ENCODE data around the gene CSTB. TPM values are rescaled to one million over a fixed set of nuclear protein-coding genes. Genes with fewer than 3 reads are reported as not detected.

The CSTB gene
- total and polyA plus RNA-seq, 2 donors (not counting 1 experiment from before 2014, with no cell fraction given), result 14.0 to 28.3 TPM

DNA sequence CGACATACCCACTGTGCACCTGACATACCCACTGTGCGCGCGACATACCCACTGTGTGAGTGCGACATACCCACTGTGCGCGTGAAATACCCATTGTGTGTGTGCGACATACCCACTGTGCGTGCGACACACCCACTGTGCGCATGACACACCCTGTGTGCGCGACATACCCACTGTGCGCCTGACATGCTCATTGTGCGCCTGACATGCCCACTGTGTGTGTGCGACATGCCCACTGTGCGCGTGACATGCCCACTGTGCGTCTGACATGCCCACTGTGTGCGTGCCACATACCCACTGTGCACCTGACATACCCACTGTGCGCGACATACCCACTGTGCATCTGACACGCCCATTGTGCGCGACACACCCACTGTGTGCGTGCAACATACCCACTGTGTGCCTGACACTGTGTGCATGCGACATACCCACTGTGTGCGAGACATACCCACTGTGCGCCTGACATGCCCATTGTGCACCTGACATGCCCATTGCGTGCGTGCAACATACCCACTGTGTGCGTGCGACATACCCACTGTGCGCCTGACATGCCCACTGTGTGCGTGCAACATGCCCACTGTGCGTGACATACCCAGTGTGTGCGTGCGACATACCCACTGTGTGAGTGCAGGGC, 10.8 kb upstream of the CSTB start:
- ATAC-seq (ENCODE audit: low read depth) (no peak), DNase-seq (no peak)
- H3K4me2 ChIP-seq (replicated peaks; ENCODE audit: low read depth, low read length, poor library complexity, severe bottlenecking), result no peak overlapping the region
- Mint-ChIP-seq H3K4me3 (no peak overlapping the region), H3K4me1 (peaks cover 12% of the 10 kb centered on the region), H3K27ac (no peak overlapping the region), H3K9me3 (ENCODE audit: insufficient read depth) (no peaks in the 10 kb centered on the region), H3K27me3 (no peaks in the 10 kb centered on the region)
- intact Hi-C loops (cut with micrococcal nuclease), result loop anchor here (5.0 kb wide), 1 partner anchor 1015 kb away; the partner anchor contains the start of gene UBE2G2
- peaks cover 0 to 3% of the 10 kb centered on the region in 2 experiments for H3K36me3 ChIP-seq (replicated peaks in 1 of 2; ENCODE audit: control extremely low read depth in 1 of 2, control insufficient read depth in 1 of 2, extremely low read depth in 1 of 2, insufficient read depth in 2 of 2, low read length in 1 of 2)
- ChIA-PET CTCF (no interaction called here), POLR2A (no interaction called here)
- no peaks in the 10 kb centered on the region for H3K9me3 ChIP-seq (ENCODE audit: control extremely low read depth in 1 of 3, control insufficient read depth in 2 of 3, insufficient read depth in 1 of 3, low read length in 2 of 3)
- H3K27me3 ChIP-seq (replicated peaks in 1 of 4; ENCODE audit: control extremely low read depth in 1 of 4, control insufficient read depth in 3 of 4, insufficient read depth in 4 of 4, low read length in 3 of 4), result no peaks in the 10 kb centered on the region
- no peak overlapping the region for H3K9ac ChIP-seq (ENCODE audit: low read length)
- H3K27ac ChIP-seq (ENCODE audit: low read length in 2 of 2), result no peak overlapping the region
- H3K4me1 ChIP-seq (ENCODE audit: control insufficient read depth in 2 of 2, insufficient read depth in 2 of 2, low read length in 2 of 2), result peaks cover 9 to 21% of the 10 kb centered on the region in 2 donors
- peaks cover 28% of the 10 kb centered on the region for H3K79me2 ChIP-seq (ENCODE audit: control insufficient read depth, insufficient read depth, low read length)
- no peak overlapping the region for H3K4me3 ChIP-seq (ENCODE audit: control extremely low read depth in 1 of 5, extremely low read depth in 1 of 5, insufficient read depth in 1 of 5, low read depth in 2 of 5, low read length in 4 of 5)
- H4K20me1 ChIP-seq (ENCODE audit: control insufficient read depth, insufficient read depth, low read length, poor library complexity, severe bottlenecking), result peaks cover 19% of the 10 kb centered on the region
- TF ChIP-seq EZH2 (IDR thresholded peaks at IDR 0.05; ENCODE audit: borderline replicate concordance, insufficient read depth, low read depth, low read length, poor library complexity, severe bottlenecking), result no peak
- TF ChIP-seq CTCF (IDR thresholded peaks at IDR 0.05), result no peak
- H2AFZ ChIP-seq (ENCODE audit: insufficient read depth, low read depth, low read length, poor library complexity, severe bottlenecking), result no peak overlapping the region
- 94% methylated on average over 37 of the region's 38 CpGs for WGBS (ENCODE audit: insufficient coverage)

- no peaks in the 10 kb centered on the region for H3K9me3 Mint-ChIP-seq (ENCODE audit: insufficient read depth)
- no peak overlapping the region for H3K4me3 ChIP-seq (ENCODE audit: control extremely low read depth in 1 of 5, extremely low read depth in 1 of 5, insufficient read depth in 1 of 5, low read depth in 2 of 5, low read length in 4 of 5)
- no peaks in the 10 kb centered on the region for H3K27me3 ChIP-seq (replicated peaks in 1 of 4; ENCODE audit: control extremely low read depth in 1 of 4, control insufficient read depth in 3 of 4, insufficient read depth in 4 of 4, low read length in 3 of 4)
- intact Hi-C loops (cut with micrococcal nuclease), result loop anchor here (5.0 kb wide), 1 partner anchor 1016 kb away; the partner anchor contains the start of gene UBE2G2
- no peak overlapping the region for H2AFZ ChIP-seq (ENCODE audit: insufficient read depth, low read depth, low read length, poor library complexity, severe bottlenecking)
- no peaks in the 10 kb centered on the region for H3K36me3 ChIP-seq (replicated peaks in 1 of 2; ENCODE audit: control extremely low read depth in 1 of 2, control insufficient read depth in 1 of 2, extremely low read depth in 1 of 2, insufficient read depth in 2 of 2, low read length in 1 of 2)
- no peak for TF ChIP-seq EZH2 (IDR thresholded peaks at IDR 0.05; ENCODE audit: borderline replicate concordance, insufficient read depth, low read depth, low read length, poor library complexity, severe bottlenecking)
- no peak for TF ChIP-seq CTCF (IDR thresholded peaks at IDR 0.05)
- peaks cover 18% of the 10 kb centered on the region for H4K20me1 ChIP-seq (ENCODE audit: control insufficient read depth, insufficient read depth, low read length, poor library complexity, severe bottlenecking)
- H3K4me3 Mint-ChIP-seq, result peak overlapping the region; percentile 29
- H3K27ac Mint-ChIP-seq, result peak overlapping the region; percentile 64
- H3K79me2 ChIP-seq (ENCODE audit: control insufficient read depth, insufficient read depth, low read length), result peaks cover 25% of the 10 kb centered on the region
- H3K9ac ChIP-seq (ENCODE audit: low read length), result no peak overlapping the region
- WGBS (ENCODE audit: insufficient coverage), result 88% methylated on average over 18 of the region's 18 CpGs
- H3K4me1 Mint-ChIP-seq, result peaks cover 10% of the 10 kb centered on the region
- no peak overlapping the region for H3K4me2 ChIP-seq (replicated peaks; ENCODE audit: low read depth, low read length, poor library complexity, severe bottlenecking)
- ChIA-PET POLR2A (no interaction called here), CTCF (no interaction called here)
- no peaks in the 10 kb centered on the region for H3K27me3 Mint-ChIP-seq
- no peaks in the 10 kb centered on the region for H3K9me3 ChIP-seq (ENCODE audit: control extremely low read depth in 1 of 3, control insufficient read depth in 2 of 3, insufficient read depth in 1 of 3, low read length in 2 of 3)
- no peak overlapping the region for H3K27ac ChIP-seq (ENCODE audit: low read length in 2 of 2)
- H3K4me1 ChIP-seq (ENCODE audit: control insufficient read depth in 2 of 2, insufficient read depth in 2 of 2, low read length in 2 of 2), result peaks cover 9 to 21% of the 10 kb centered on the region in 2 donors
- ATAC-seq (ENCODE audit: low read depth) (no peak), DNase-seq (no peak)
Measured at GRCh38 chr21:43786300-43786806, 10.2 kb upstream of the CSTB start.

Data from B cell (primary cell).